Esophagus muscularis mucosa (tissue), 4 donors: ENCODE measurements around the gene CSF2RB. TPM values are rescaled to one million over a fixed set of nuclear protein-coding genes. Genes with fewer than 3 reads are reported as not detected.

ENCODE experiments used
- total RNA-seq, 4 donors: library from RNA; depleted of rRNA; stranded (reverse); fragments of >200 nt; gene quantifications; one replicate each; pipeline versions ENCODE4 v1.1.0 to v1.2.1, GENCODE V29; 2016

Gene CSF2RB
- total RNA-seq, 4 donors from 2014 or later = 4.6 to 19.4 (median 6.2) TPM

Other genes with a start within 250 kb of the CSF2RB start
- not detected for gene CACNG2, start 209.9 kb upstream of the CSF2RB start, total RNA-seq
- 10 to 100 TPM; 15.2 to 24.1 (median 17.0) TPM for gene IFT27, start 137.5 kb upstream of the CSF2RB start, total RNA-seq
- gene PVALB, start 96.6 kb upstream of the CSF2RB start, total RNA-seq = not detected
- 10 to 100 TPM in 3 of 4 donors, 1 to 10 TPM in 1; 8.4 to 26.0 (median 14.2) TPM for gene NCF4, start 52.6 kb upstream of the CSF2RB start, total RNA-seq
- 10 to 100 TPM; 27.0 to 44.8 (median 38.6) TPM for gene TST, start 105.8 kb downstream of the CSF2RB start, total RNA-seq
- gene MPST, start 106.1 kb downstream of the CSF2RB start, total RNA-seq = 100 to 1,000 TPM; 124 to 205 (median 169) TPM
- gene KCTD17, start 138.1 kb downstream of the CSF2RB start, total RNA-seq = 10 to 100 TPM; 17.9 to 35.8 (median 28.7) TPM
- gene TMPRSS6, start 196.1 kb downstream of the CSF2RB start, total RNA-seq = not detected
- gene IL2RB, start 236.3 kb downstream of the CSF2RB start, total RNA-seq = 1 to 10 TPM in 2 of 4 donors, under 1 TPM in 2; 0.19 to 2.9 (median 1.5) TPM